ENCODE results near the gene GPR119. TPM values are rescaled to one million over a fixed set of nuclear protein-coding genes. Genes with fewer than 3 reads are reported as not detected.

Gene GPR119
- polyA plus RNA-seq, 1 donor (not counting 4 experiments of a cell fraction or from before 2014, with no cell fraction given) = not detected

DNA sequence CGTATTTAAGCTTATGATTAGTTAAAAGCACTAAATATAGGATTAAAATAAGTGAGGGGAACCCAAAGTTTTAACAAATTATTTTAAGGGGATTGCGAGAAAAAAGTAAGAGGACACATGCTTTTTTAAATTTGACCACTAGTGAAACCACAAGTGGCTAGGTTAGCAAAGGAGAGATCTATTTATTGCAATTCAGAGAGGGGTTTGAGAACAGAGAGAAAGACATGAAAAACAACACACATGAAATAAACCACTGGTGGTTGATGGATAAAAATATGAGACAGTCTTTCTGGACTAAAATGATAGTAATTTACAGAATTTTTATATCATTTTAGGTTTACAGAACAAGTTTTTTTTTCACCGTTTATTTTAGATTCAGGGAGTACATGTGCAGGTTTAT, 33.9 kb downstream of the GPR119 start:
- dilution Hi-C loops (cut with MboI; ENCODE audit: extremely low pct_ligation_motif_present, low sequenced_read_pairs) = no loop called here
- Histone ChIP-seq H3K4me2 (ENCODE audit: control insufficient read depth, extremely low read depth, insufficient read depth, low read depth, low read length) (no peak overlapping the region), H2AFZ (ENCODE audit: control insufficient read depth, low read length) (no peak overlapping the region), H3K4me3 (ENCODE audit: control insufficient read depth in 2 of 3, extremely low read depth in 1 of 3, insufficient read depth in 2 of 3, low read depth in 1 of 3, low read length in 3 of 3) (no peak overlapping the region), H3K27me3 (ENCODE audit: control insufficient read depth, extremely low read depth, insufficient read depth, low read length) (no peaks in the 10 kb centered on the region), H4K20me1 (ENCODE audit: control insufficient read depth, extremely low read depth, insufficient read depth, low read length) (no peaks in the 10 kb centered on the region), H3K9me1 (ENCODE audit: control insufficient read depth, extremely low read depth, insufficient read depth, low read length) (no peaks in the 10 kb centered on the region), H3K79me2 (ENCODE audit: control insufficient read depth, insufficient read depth, low read length) (no peaks in the 10 kb centered on the region), H3K4me1 (ENCODE audit: control insufficient read depth, extremely low read depth, insufficient read depth, low read length) (no peaks in the 10 kb centered on the region), H3K36me3 (ENCODE audit: control insufficient read depth in 2 of 2, extremely low read depth in 1 of 2, insufficient read depth in 2 of 2, low read length in 2 of 2) (no peaks in the 10 kb centered on the region), H3K27ac (ENCODE audit: control insufficient read depth, insufficient read depth, low read length) (no peak overlapping the region), H3K9ac (ENCODE audit: control insufficient read depth, extremely low read depth, insufficient read depth, low read length) (no peak overlapping the region), H3K9me3 (ENCODE audit: control insufficient read depth, low read depth, low read length) (no peaks in the 10 kb centered on the region)
- DNase-seq (ENCODE audit: low read depth, low spot score) (no peak), FAIRE-seq (no peak)
- no peak for TF ChIP-seq EZH2 (IDR thresholded peaks at IDR 0.05; ENCODE audit: low read length)
- TF ChIP-seq, protein P1, sequence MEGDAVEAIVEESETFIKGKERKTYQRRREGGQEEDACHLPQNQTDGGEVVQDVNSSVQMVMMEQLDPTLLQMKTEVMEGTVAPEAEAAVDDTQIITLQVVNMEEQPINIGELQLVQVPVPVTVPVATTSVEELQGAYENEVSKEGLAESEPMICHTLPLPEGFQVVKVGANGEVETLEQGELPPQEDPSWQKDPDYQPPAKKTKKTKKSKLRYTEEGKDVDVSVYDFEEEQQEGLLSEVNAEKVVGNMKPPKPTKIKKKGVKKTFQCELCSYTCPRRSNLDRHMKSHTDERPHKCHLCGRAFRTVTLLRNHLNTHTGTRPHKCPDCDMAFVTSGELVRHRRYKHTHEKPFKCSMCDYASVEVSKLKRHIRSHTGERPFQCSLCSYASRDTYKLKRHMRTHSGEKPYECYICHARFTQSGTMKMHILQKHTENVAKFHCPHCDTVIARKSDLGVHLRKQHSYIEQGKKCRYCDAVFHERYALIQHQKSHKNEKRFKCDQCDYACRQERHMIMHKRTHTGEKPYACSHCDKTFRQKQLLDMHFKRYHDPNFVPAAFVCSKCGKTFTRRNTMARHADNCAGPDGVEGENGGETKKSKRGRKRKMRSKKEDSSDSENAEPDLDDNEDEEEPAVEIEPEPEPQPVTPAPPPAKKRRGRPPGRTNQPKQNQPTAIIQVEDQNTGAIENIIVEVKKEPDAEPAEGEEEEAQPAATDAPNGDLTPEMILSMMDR (optimal IDR thresholded peaks at IDR 0.05 in 1 of 3, IDR thresholded peaks at IDR 0.05 in 1 of 3, conservative IDR thresholded peaks at IDR 0.05 in 1 of 3; ENCODE audit: extremely low read depth in 1 of 3, insufficient read depth in 2 of 3, low read length in 3 of 3) = no peak

DNA sequence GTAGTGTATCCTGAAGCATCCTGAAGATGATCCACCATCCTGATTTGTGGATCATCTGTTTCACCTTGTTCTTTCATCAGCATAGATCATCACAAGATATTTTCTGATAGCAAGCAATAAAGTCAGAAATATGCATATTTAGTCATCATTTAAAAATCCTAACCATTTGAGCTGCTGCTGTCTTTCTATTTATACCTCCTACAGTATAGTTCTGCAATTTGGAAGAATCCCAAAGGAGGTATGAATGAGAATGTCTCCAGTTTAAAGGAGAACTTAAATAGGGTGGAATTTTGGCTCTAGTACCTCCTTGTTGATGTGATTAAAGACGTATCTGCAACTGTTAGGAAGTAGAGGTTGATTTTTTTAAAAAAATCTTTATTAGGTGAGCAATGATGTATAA, 38.2 kb downstream of the GPR119 start:
- H3K79me2 ChIP-seq (ENCODE audit: control insufficient read depth, insufficient read depth, low read length) = no peaks in the 10 kb centered on the region
- no peaks in the 10 kb centered on the region for H4K20me1 ChIP-seq (ENCODE audit: control insufficient read depth, extremely low read depth, insufficient read depth, low read length)
- no peak overlapping the region for H3K4me2 ChIP-seq (ENCODE audit: control insufficient read depth, extremely low read depth, insufficient read depth, low read depth, low read length)
- H3K9ac ChIP-seq (ENCODE audit: control insufficient read depth, extremely low read depth, insufficient read depth, low read length) = no peak overlapping the region
- TF ChIP-seq, protein P1 (optimal IDR thresholded peaks at IDR 0.05 in 1 of 3, IDR thresholded peaks at IDR 0.05 in 1 of 3, conservative IDR thresholded peaks at IDR 0.05 in 1 of 3; ENCODE audit: extremely low read depth in 1 of 3, insufficient read depth in 2 of 3, low read length in 3 of 3) = no peak
- no peak for TF ChIP-seq EZH2 (IDR thresholded peaks at IDR 0.05; ENCODE audit: low read length)
- no peaks in the 10 kb centered on the region for H3K9me3 ChIP-seq (ENCODE audit: control insufficient read depth, low read depth, low read length)
- FAIRE-seq = no peak
- H3K27ac ChIP-seq (ENCODE audit: control insufficient read depth, insufficient read depth, low read length) = no peak overlapping the region
- H3K4me1 ChIP-seq (ENCODE audit: control insufficient read depth, extremely low read depth, insufficient read depth, low read length) = no peaks in the 10 kb centered on the region
- H3K4me3 ChIP-seq (ENCODE audit: control insufficient read depth in 2 of 3, extremely low read depth in 1 of 3, insufficient read depth in 2 of 3, low read depth in 1 of 3, low read length in 3 of 3) = no peak overlapping the region
- no peak for DNase-seq (ENCODE audit: low read depth, low spot score)
- dilution Hi-C loops (cut with MboI; ENCODE audit: extremely low pct_ligation_motif_present, low sequenced_read_pairs) = no loop called here
- H2AFZ ChIP-seq (ENCODE audit: control insufficient read depth, low read length) = no peak overlapping the region
- no peaks in the 10 kb centered on the region for H3K27me3 ChIP-seq (ENCODE audit: control insufficient read depth, extremely low read depth, insufficient read depth, low read length)
- no peaks in the 10 kb centered on the region for H3K36me3 ChIP-seq (ENCODE audit: control insufficient read depth in 2 of 2, extremely low read depth in 1 of 2, insufficient read depth in 2 of 2, low read length in 2 of 2)
- H3K9me1 ChIP-seq (ENCODE audit: control insufficient read depth, extremely low read depth, insufficient read depth, low read length) = no peaks in the 10 kb centered on the region

Measured in keratinocyte (primary cell).